Caco-2 (cell line): ENCODE data around the gene RAB39A. TPM values are rescaled to one million over a fixed set of nuclear protein-coding genes. Genes with fewer than 3 reads are reported as not detected.

ENCODE experiments used
- BruUV-seq: library from RNA; stranded (reverse); fragments of 400-500 nt; replicated peaks from 2 replicates; lab custom pipeline; 2021; lab: Mats Ljungman, UMichigan
- CTCF ChIA-PET: fragments of 300-600 bp; sonication (Branson Sonifier 250); formaldehyde crosslinking; loops from one replicate; lab custom pipeline; 2022; ENCODE audit warnings: antibody characterized with exemption; lab: Charles Lee
- POLR2A ChIA-PET: fragments of 300-600 bp; sonication (Branson Sonifier 250); formaldehyde crosslinking; loops from one replicate; lab custom pipeline; 2022; ENCODE audit warnings: antibody characterized with exemption; lab: Charles Lee
- DNase-seq, 2 experiments: peaks; one replicate each; pipeline versions ENCODE4 v3.0.0 to v3.0.0-alpha.2; 2020 to 2022
- H3K27me3 ChIP-seq: replicated peaks from 2 replicates; pipeline ENCODE4 v1.6.0; 2011; ENCODE audit warnings: low read length; ENCODE audit not compliant: control insufficient read depth, insufficient read depth
- H3K36me3 ChIP-seq: 2 replicates; pipeline ENCODE4 v1.5.1; 2011; ENCODE audit warnings: low read length; ENCODE audit not compliant: control insufficient read depth, insufficient read depth
- H3K4me1 ChIP-seq: fragments of 250-450 bp; sonication (Bioruptor Pico); 2 replicates; pipeline ENCODE4 v1.5.1; 2020; ENCODE audit warnings: mild to moderate bottlenecking
- H3K4me3 ChIP-seq: 2 replicates; pipeline ENCODE4 v1.5.1; 2011; ENCODE audit warnings: low read depth, mild to moderate bottlenecking, control low read depth, low read length
- H3K9me3 ChIP-seq: fragments of 250-450 bp; sonication (Bioruptor Pico); 2 replicates; pipeline ENCODE4 v1.5.1; 2020; ENCODE audit warnings: mild to moderate bottlenecking, moderate library complexity
- H3K27ac Mint-ChIP-seq: one replicate; pipeline ENCODE4 v1.8.0; 2022; ENCODE audit warnings: mixed read lengths; ENCODE audit not compliant: unreplicated experiment
- H3K27me3 Mint-ChIP-seq: one replicate; pipeline ENCODE4 v1.8.0; 2022; ENCODE audit warnings: mixed read lengths; ENCODE audit not compliant: insufficient read depth, unreplicated experiment
- H3K36me3 Mint-ChIP-seq: one replicate; pipeline ENCODE4 v1.8.0; 2022; ENCODE audit warnings: mild to moderate bottlenecking, mixed read lengths; ENCODE audit not compliant: insufficient read depth, unreplicated experiment
- H3K4me1 Mint-ChIP-seq: one replicate; pipeline ENCODE4 v1.8.0; 2022; ENCODE audit warnings: low read depth, mixed read lengths; ENCODE audit not compliant: unreplicated experiment
- H3K4me3 Mint-ChIP-seq: one replicate; pipeline ENCODE4 v1.8.0; 2022; ENCODE audit warnings: mild to moderate bottlenecking, moderate library complexity, mixed read lengths; ENCODE audit not compliant: unreplicated experiment
- H3K9me3 Mint-ChIP-seq: one replicate; pipeline ENCODE4 v1.8.0; 2022; ENCODE audit warnings: mixed read lengths; ENCODE audit not compliant: unreplicated experiment
- intact Hi-C: fragments of 100-400 bp; cut with micrococcal nuclease; formaldehyde crosslinking; loops from one replicate; pipeline ENCODE4 v1.10.0; 2022; ENCODE audit not compliant: unreplicated experiment
- total RNA-seq: library from RNA; stranded (reverse); gene quantifications from 2 replicates; pipeline ENCODE4 v1.2.3, GENCODE V29; 2022
- TF ChIP-seq, protein P1 (sequence below), 2 experiments: fragments of 200-600 bp in 1 of 2; IDR thresholded peaks; 1 replicate in 1 of 2; 2 replicates in 1 of 2; pipeline versions ENCODE4 v1.5.1 to v1.8.0; 2011 to 2022; ENCODE audit warnings: antibody characterized with exemption in 1 of 2, control low read depth in 1 of 2, inconsistent platforms in 1 of 2, low read depth in 1 of 2, low read length in 1 of 2, mild to moderate bottlenecking in 1 of 2, moderate library complexity in 1 of 2; ENCODE audit not compliant: insufficient read depth in 1 of 2, severe bottlenecking in 1 of 2, unreplicated experiment in 1 of 2

RAB39A gene
- total RNA-seq, 1 experiment from 2014 or later: 0.16 TPM

DNA sequence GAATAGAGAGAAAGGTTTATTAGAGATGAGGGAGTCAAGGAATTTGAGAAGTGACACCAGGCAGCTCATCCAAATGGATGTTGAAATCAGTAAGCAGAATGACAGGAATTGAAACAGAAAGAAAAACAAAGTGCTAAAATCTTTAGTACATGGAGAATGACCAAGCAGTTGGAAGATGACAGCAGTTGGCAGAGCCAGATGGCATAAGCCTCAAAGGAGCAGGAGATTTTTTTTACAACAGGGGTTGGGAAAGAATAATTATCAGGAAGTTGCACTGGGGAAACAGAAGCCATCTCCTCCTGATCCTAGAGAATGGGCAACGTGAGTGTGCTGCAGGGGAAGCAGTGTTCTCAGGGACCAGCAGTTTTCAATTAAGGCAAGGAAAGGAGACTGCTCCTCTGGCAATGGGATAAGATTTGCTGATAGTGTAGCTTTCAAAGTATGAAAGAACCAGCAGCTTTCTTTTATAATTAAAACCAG is 28.9 kb downstream of the RAB39A start:
- no peaks in the 10 kb centered on the region for H3K36me3 Mint-ChIP-seq
- no peak overlapping the region for H3K4me3 ChIP-seq
- CTCF ChIA-PET: no interaction called here
- peaks cover 6% of the 10 kb centered on the region for H3K27me3 Mint-ChIP-seq
- H3K9me3 ChIP-seq: no peaks in the 10 kb centered on the region
- peaks cover 6% of the 10 kb centered on the region; the same call in 1 of the 2 replicates for H3K27me3 ChIP-seq
- POLR2A ChIA-PET: no interaction called here
- BruUV-seq: no TSS peak
- DNase-seq: no peak
- no peak overlapping the region for H3K4me3 Mint-ChIP-seq
- H3K4me1 ChIP-seq: 0 out of 2 replicates have a peak, but pooled peaks cover 4% of the 10 kb centered on the region
- H3K27ac Mint-ChIP-seq: no peak overlapping the region
- H3K36me3 ChIP-seq: no peaks in the 10 kb centered on the region
- no peaks in the 10 kb centered on the region for H3K9me3 Mint-ChIP-seq
- TF ChIP-seq, protein P1, sequence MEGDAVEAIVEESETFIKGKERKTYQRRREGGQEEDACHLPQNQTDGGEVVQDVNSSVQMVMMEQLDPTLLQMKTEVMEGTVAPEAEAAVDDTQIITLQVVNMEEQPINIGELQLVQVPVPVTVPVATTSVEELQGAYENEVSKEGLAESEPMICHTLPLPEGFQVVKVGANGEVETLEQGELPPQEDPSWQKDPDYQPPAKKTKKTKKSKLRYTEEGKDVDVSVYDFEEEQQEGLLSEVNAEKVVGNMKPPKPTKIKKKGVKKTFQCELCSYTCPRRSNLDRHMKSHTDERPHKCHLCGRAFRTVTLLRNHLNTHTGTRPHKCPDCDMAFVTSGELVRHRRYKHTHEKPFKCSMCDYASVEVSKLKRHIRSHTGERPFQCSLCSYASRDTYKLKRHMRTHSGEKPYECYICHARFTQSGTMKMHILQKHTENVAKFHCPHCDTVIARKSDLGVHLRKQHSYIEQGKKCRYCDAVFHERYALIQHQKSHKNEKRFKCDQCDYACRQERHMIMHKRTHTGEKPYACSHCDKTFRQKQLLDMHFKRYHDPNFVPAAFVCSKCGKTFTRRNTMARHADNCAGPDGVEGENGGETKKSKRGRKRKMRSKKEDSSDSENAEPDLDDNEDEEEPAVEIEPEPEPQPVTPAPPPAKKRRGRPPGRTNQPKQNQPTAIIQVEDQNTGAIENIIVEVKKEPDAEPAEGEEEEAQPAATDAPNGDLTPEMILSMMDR (IDR thresholded peaks at IDR 0.05; ENCODE audit: insufficient read depth in 1 of 2, low read depth in 1 of 2, low read length in 1 of 2, severe bottlenecking in 1 of 2, unreplicated experiment in 1 of 2): no peak
- H3K4me1 Mint-ChIP-seq: peaks cover 5% of the 10 kb centered on the region
- intact Hi-C loops: no loop called here

DNA sequence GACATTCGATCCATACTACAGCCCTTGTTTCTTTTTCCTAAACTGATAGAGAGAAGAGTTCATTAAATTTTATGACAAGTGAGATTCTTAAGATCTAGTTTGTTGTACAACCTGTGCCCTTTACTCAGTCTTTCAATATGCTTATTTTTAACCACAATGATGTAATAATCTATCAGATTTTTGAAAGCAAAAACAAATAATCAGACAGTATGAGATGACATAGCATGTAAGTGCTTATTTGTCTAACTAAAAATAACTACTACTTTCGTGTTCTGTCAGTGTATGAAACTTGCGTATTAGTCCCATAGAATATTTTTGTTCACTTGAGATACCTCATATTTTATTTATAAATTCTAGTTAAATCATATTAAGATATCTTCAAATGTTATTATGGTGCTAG is 33.2 kb downstream of the RAB39A start:
- H3K27me3 Mint-ChIP-seq: peaks cover 8% of the 10 kb centered on the region
- no peak overlapping the region for H3K27ac Mint-ChIP-seq
- no peak for DNase-seq
- Histone ChIP-seq H3K4me1 (0 out of 2 replicates have a peak, but pooled peaks cover 5% of the 10 kb centered on the region), H3K4me3 (no peak overlapping the region), H3K36me3 (no peaks in the 10 kb centered on the region), H3K27me3 (0 out of 2 replicates have a peak, but pooled peaks cover 4% of the 10 kb centered on the region), H3K9me3 (no peaks in the 10 kb centered on the region)
- H3K36me3 Mint-ChIP-seq: no peaks in the 10 kb centered on the region
- no TSS peak for BruUV-seq
- H3K9me3 Mint-ChIP-seq: no peaks in the 10 kb centered on the region
- H3K4me3 Mint-ChIP-seq: no peak overlapping the region
- POLR2A ChIA-PET: no interaction called here
- peaks cover 8% of the 10 kb centered on the region for H3K4me1 Mint-ChIP-seq
- TF ChIP-seq, protein P1 (IDR thresholded peaks at IDR 0.05; ENCODE audit: insufficient read depth in 1 of 2, low read depth in 1 of 2, low read length in 1 of 2, severe bottlenecking in 1 of 2, unreplicated experiment in 1 of 2): no peak
- CTCF ChIA-PET: no interaction called here
- intact Hi-C loops: no loop called here

DNA sequence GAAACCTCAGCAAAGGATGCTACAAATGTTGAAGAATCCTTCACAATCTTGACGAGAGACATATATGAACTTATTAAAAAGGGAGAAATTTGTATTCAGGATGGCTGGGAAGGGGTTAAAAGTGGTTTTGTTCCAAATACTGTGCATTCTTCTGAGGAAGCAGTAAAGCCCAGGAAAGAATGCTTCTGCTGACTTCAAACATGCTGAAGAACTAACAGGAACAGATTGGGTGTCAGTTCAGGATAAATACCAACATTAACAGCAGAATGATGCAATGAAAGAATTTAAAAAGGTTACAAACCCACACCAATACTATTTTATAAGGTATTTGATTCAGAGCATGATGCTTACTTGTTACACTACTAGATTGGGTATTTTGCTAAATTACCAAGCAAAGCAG is 33.9 kb downstream of the RAB39A start:
- Mint-ChIP-seq H3K9me3 (no peaks in the 10 kb centered on the region), H3K4me1 (peaks cover 8% of the 10 kb centered on the region), H3K4me3 (no peak overlapping the region), H3K27me3 (peaks cover 2% of the 10 kb centered on the region), H3K36me3 (no peaks in the 10 kb centered on the region), H3K27ac (no peak overlapping the region)
- ChIA-PET CTCF (no interaction called here), POLR2A (no interaction called here)
- TF ChIP-seq, protein P1 (IDR thresholded peaks at IDR 0.05; ENCODE audit: insufficient read depth in 1 of 2, low read depth in 1 of 2, low read length in 1 of 2, severe bottlenecking in 1 of 2, unreplicated experiment in 1 of 2): no peak
- 0 out of 2 replicates have a peak, but pooled peaks cover 4% of the 10 kb centered on the region for H3K27me3 ChIP-seq
- BruUV-seq: no TSS peak
- H3K9me3 ChIP-seq: no peaks in the 10 kb centered on the region
- no peak overlapping the region for H3K4me3 ChIP-seq
- H3K36me3 ChIP-seq: no peaks in the 10 kb centered on the region
- intact Hi-C loops: no loop called here
- DNase-seq: no peak
- 0 out of 2 replicates have a peak, but pooled peaks cover 5% of the 10 kb centered on the region for H3K4me1 ChIP-seq
